Measurements from ENCODE around the gene ZNF17.
"Not testable (repeated sequence)": the region's sequence is repeated elsewhere in the genome, so short reads cannot be mapped to it uniquely, and the experiment has no call there.

The ZNF17 gene

DNA sequence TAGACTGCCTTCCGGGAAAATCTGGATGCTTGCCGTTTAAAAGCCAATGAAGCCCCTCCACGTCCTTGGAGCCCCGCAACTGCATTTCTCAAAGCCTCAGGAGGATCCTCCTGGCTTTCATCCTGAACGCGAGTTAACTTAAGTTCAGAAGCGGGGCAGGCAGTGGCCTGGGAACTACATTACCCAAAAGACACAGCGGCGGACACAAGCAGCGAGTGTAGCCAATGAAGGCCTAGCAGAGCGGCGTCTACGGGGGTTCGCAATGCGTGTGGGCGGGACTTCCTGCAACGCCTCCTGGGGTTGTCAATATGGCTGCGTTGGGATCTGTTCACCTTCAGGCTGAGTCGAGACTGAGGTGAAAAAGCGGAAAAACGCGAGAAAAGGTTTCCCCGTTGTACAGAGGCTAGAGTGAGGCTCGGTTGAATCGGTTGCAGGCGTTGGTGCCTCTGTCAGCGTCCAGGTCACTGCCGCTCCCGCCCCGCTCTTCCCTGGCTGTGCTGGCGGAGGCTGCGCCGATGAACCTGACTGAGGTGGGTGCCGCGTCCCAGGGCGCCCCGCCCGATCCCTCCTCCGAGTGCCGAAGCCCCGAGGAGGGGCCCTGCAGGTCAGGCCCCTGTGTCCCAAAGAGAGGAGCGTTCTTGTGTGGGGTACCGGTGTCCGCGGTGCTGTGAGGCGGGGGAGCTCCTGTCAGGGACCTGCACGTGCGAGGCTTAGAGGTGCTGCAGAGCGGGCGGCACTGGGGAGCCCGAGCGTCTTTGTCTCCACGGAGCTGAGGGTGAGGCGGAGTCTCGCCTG lies at the start of gene ZNF17:
ZNF17 (plus strand) TSS at position 285 of the 795 bp plus-strand sequence. CDS start 2,455 bp downstream, outside the sequence.
- peak; percentile 92 for DNase-seq

DNA sequence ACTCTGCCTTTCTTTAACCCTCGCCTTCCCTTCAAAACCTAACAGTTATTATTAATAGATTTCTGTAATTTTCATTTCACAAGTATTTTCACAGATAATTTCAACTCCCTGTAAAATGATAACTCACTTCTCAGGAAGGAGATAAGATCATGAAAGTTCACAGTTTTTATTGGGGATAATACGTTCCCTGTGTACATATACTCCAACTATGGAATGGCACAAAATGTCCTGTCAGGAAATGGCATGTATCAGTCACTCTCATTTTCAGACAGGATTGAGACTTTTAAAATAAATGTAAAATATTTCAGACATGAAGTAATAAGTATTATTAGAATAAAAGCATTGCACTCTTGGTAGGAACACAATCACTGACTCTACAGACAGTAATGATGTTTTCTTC lies 48.5 kb upstream of the ZNF17 start:
- DNase-seq = no peak

DNA sequence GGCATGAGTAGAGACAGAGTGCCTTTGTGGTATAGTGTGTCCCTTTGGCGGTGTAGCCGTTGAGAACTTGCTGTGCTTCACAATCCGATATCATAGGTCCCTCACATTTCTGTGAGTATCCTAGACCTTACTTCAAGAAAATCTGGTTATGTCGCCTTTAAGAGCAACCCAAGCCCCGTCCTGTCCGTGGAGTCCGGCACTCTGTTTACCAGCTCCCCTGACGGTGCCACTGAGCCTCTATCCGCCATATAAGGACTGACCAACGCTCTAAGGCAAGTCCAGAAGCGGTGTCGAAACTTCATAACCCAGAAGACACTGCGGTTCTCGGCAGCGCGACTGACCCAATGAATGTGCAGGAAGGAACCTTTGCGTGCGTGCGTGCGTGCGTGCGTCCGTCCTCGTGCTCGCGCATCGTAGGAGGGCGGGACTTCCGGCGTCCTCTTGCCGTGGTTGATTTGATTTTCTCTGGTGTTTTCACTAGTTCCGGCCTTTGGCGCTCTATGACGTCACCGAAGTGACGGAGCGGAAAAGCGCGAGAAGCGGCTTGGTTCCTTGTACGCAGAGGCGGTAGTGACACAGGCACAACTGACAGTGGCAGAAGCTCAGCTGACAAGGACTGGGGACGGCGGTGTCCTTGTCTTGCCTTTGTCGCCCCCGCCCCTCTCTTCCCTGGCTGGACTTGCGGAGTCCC lies 47.8 kb upstream of the ZNF17 start, which contains the start of the genes TRAPPC2B and ZNF547:
TRAPPC2B (plus strand) TSS at position 555 of the 691 bp plus-strand sequence. CDS start 1,283 bp downstream, outside the sequence.
ZNF547 (plus strand) TSS at position 555 of the 691 bp plus-strand sequence. CDS start 5,005 bp downstream, outside the sequence.
- DNase-seq = peak; percentile 98

DNA sequence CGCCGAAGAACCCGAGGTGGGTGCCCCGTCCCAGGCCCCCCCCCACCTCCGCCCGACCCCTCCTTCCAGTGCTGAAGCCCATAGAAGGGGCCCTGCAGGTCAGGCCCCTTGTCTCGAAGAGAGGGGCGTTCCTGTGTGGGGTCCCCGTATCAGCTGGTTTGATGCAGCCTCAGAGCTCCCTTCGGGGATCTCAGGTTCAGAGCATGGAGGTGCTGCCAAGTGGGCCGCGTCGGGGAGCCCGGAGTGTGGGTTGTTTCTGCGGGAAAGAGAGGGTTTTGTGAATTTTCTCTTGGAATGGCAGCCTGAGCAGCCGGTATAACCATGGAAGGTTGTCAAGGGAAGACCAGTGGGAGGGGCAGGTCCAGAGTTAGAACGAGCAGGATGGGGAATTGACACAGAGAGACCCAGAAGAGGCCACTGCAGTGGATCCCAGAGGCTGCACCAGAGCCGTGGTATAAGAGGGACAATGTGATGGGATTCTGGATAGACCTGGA lies 47.2 kb upstream of the ZNF17 start:
- no peak for DNase-seq

DNA sequence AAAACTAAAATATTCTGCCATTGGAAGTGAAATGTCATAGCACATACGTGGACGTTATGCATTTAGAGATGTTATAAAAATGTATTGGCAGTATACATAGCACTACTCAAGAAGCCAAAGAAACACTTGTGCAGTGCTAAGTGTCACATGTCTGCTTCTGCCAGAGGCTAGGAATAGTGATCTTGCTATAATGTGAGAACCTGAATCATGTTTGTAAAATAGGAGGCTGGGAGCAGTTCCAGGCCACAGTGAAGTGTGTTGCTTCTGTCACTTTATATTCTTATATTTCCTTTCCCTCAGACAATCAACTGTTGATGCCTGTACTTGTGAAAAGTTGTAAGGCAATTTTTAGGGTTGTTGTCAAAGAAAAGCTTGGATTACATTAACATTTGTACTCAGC lies 44.2 kb upstream of the ZNF17 start:
- DNase-seq = no peak

DNA sequence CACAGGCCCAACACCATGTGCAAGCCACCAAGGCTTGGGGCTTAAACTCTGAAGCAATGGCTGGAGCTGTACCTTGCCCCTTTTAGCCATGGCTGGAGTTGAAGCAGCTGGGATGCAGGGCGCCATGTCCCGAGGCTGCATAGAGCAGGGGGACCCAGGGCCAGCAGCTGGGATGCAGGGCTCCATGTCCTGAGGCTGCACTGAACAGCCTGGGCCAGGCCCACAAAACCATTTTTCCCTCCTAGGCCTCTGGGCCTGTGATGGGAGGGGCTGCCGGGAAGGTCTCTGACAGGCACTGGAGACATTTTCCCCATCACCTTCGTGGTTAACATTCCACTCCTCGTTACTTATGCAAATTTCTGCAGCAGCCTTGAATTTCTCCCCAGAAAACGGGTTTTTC lies 36.8 kb upstream of the ZNF17 start:
- DNase-seq = no peak

DNA sequence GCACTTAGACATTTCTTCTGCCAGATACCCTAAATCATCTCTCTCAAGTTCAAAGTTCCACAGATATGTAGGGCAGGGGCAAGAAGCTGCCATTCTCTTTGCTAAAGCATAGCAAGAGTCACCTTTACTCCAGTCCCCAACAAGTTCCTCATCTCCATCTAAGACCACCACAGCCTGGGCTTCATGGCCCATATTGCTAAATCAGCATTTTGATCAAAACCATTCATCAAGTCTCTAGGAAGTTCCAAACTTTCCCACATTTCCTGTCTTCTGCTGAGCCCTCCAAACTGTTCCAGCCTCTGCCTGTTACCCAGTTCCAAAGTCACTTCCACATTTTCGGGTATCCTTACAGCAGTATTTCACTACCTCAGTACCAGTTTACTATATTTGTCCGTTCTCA lies 36.3 kb upstream of the ZNF17 start:
- not testable (repeated sequence) for DNase-seq

DNA sequence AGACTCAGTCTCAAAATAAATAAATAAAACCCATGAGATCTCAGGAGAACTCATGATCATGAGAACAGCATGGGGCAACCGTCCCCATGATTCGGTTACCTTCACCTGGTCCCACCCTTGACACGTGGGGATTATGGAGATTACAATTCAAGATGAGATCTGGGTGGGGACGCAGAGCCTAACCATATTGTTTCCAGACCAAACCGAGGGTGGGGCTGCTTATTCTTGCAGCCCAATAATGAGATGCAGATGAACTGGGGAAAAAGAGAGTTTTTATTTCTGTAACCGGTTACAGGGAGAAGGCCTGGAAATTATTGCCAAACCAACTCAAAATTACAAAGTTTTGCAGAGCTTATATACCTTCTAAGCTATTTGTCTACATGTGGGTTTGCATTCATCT lies 34.8 kb upstream of the ZNF17 start:
- no peak for DNase-seq

DNA sequence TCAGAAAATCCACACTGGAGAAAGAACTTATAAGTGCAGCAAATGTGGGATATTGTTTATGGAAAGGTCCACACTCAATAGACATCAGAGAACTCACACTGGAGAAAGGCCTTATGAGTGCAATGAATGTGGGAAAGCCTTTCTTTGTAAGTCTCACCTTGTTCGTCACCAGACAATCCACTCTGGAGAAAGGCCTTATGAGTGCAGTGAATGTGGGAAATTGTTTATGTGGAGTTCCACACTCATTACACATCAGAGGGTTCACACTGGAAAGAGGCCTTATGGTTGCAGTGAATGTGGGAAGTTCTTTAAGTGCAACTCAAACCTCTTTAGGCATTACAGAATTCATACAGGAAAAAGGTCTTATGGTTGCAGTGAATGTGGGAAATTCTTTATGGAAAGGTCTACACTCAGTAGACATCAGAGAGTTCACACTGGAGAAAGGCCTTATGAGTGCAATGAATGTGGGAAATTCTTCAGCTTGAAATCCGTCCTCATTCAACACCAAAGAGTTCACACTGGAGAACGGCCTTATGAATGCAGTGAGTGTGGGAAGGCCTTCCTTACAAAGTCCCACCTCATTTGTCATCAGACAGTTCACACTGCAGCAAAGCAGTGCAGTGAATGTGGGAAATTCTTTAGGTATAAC lies 33.3 kb upstream of the ZNF17 start:
- DNase-seq = no peak

DNA sequence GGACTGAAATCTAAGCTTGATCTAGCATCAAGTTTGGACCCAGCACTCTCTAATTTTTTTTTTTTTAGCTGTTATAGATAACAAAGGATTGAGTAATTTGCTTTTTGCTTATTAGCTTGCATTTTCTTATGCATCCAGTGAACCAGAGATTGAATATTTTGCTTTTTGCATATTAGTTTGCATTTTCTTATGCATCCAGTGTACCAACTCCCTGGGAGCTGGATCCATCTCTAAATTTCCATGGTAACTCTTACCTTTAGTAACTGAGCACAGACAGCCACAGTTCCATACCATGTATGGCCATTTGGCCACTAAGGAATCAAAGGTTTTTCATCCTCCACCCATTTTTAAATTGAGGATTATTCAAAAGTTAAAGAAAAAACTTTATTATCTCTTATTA lies 30.0 kb upstream of the ZNF17 start:
- no peak for DNase-seq

DNA sequence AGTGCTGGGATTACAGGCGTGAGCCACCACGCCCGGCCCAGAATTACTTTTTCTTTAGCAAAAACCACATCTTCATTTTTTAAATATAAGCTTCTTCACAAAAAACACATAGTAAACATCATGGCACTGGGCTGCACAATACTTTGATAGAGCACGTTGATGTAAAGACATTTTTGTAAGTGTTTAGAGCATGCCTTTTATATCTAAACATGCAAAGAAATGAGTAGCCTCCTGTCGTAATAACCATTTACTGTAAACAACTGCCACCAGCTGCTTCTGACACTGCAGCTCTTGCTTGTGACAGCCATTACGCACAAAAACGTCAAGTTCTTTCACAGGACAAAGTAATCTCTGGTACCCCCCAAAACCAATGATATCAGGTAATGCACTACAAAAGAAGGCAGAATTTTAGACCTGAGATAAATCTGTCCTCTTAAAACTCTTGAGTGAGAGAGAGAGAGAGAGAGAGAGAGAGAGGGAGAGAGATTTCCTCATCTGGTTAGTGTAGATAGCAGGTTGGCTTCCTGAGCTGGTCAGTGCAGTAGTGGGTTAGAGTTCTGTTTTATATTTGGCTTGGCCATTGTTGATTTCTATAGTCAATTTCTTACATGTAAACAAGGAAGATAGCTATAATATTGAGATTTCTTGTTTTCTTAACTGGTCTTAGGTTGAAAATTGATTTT lies 28.0 kb upstream of the ZNF17 start:
- no peak for DNase-seq

DNA sequence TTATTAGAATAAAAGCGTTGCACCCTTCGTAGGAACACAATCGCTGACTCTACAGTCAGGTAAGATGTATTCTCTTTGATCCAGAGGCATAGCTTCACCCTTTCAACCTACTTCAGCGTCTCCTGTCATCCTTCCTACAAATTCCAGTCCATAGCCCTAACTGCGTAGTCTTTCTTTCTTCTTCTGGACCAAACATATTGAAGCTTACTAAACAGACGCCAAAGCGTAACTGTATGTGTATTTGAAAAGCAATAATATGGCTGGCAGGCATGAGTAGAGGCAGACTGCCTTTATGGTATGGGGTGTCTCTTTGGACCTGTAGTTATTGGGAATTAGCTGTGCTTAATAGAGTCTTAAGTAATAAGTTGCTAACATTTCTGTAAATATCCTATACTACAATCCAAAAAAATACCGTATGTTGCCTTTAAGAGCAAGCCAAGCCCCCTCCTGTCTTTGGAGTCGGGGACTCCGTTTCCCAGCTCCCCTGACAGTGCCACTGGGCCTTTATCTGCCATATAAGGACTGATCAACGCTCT lies 21.7 kb upstream of the ZNF17 start:
- no peak for DNase-seq

DNA sequence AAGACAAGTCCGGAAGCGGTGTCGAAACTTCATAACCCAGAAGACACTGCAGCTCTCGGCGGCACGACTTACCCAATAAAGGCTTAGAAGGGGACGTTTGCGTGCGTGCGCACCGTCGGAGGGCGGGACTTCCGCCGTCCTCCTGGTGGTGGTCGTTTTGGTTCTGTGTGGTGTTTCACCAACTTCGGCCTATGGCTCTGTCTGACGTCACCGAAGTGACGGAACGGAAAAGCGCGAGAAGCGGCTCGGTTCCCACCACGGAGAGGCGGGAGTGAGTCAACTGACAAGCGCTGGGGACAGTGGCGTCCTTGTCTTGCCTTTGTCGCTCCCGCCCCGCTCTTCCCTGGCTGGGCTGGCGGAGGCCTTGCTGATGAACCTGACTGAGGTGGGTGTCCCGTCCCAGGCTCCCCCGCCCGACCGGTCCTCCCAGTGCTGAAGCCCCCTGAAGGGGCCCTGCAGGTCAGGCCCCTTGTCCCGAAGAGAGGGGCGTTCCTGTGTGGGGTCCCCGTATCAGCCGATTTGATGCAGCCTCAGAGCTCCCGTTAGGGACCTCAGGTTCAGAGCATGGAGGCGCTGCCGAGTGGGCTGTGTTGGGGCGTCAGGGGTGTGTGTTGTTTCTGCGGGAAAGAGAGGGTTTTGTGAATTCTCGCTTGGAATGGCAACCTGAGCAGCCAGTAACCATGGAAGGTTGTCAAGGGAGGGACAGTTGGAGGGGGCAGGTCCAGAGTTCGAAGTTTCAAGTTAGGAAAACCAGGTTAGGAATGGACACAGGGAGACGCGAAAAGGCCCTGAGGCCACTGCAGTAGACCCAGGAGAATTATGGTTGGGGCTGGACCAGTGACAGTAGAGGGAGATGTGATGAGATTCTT lies 21.0 kb upstream of the ZNF17 start, which contains the start of gene ZNF548:
ZNF548 (plus strand) TSS at position 125 of the 869 bp plus-strand sequence; CDS start at position 371, 246 bp downstream.
- DNase-seq = peak; percentile 96

DNA sequence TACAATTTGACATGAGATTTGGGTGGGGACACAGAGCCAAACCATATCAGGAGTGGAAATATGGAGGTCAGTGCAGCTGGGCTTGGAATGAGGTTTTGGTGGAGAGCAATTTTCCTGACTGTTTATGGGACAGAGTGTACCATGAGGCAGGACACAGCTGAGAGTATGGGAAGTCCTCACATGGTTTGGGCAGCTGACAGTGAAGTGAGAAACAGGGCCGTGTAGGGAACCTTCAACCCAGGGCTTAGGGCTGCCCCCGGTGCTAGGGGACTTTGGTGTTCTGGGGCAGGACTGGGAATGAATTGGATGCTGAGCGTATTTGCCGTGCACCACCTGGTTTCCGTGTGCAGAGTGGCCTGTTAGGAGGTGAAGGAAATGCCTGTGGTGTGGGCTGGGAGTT lies 15.3 kb upstream of the ZNF17 start:
- no peak for DNase-seq

DNA sequence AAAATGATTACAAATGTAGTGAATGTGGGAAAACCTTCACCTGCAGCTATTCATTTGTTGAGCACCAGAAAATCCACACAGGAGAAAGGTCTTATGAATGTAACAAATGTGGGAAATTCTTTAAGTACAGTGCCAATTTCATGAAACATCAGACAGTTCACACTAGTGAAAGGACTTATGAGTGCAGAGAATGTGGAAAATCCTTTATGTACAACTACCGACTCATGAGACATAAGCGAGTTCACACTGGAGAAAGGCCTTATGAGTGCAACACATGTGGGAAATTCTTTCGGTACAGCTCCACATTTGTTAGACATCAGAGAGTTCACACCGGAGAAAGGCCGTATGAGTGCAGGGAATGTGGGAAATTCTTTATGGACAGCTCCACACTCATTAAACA lies 12.1 kb upstream of the ZNF17 start:
- DNase-seq = no peak

DNA sequence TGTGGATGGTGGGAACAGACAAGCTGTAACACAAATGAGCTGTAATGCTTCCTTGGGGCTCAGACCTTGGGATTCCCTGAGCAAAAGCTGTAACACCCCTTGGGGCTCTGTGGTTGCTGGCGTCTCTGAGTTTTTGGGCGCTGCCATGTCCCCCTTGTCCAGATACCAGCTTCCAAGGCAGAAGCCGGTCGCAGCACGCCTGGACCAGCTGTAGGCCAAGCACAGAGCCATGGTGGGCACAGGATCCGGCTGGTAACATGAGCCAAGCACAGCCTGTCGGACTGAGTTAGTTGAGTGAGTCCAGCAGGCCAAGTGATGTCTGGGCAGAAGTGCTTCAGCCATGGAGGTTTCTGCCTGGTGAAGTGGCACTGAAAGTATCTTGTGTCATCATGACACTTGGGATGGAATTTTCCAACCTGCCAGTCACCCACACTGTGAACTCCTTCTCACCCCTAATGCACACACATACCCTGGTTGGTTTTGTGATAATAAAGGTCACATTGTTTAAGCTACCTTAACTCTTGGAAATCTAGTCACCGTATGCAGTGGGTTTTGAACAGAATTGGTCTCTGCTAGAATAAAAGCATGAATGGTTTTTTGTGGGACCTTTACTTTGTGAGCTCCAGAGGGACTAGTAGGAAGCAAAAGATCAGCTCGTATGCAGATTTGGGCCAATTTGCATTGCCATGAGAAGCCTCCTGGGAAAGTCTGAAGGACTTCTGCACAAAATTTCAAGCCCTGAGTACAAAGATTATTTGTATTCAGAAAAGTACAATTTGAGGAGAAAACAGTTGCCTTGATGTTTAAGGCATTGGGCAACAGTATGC lies 7.0 kb upstream of the ZNF17 start:
- DNase-seq = no peak

DNA sequence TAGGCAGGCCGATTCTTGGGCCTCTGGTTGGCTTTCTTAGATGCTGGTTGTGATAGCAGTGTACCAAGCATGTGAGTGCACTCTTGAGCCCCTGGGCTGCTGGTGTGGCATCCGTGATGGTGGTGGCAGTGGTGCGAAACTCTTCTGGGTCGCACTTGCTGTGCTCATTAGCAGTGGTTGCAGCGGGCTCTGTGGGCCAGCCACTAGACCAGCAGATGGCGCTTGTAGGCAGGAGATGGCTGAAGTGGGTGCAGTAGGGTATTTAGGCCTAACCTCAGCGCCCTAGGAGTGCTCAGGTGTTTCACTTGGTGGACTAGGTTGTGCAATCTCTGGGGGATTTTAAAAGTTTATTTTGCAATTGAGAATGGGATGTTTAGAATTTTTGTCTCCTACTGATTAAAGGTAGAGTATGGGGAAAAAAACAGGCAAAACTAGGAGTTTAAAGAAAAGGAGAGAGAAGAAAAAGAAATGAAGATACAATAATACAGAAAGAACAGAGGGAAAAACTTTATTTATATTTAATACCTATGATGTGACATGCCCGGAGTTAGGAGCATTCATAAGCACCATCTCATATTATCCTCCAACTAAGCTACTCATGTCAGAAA lies 4.3 kb upstream of the ZNF17 start:
- peak; percentile 68 for DNase-seq

DNA sequence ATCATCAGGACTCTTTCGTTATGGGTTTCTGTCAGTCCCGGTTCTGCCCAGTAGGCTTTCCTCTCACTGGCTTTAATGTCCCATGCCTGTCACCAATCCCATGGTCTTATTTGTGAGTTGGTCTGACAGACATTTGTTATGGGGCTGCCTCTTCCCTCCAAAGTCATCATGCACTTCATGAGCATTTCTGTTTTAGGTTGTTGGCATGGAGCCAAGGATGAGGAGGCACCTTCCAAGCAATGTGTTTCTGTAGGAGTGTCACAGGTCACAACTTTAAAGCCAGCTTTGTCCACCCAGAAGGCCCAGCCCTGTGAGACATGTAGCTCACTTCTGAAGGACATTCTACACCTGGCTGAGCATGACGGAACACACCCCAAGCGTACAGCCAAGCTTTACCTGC lies 8.5 kb downstream of the ZNF17 start:
- no peak for DNase-seq

DNA sequence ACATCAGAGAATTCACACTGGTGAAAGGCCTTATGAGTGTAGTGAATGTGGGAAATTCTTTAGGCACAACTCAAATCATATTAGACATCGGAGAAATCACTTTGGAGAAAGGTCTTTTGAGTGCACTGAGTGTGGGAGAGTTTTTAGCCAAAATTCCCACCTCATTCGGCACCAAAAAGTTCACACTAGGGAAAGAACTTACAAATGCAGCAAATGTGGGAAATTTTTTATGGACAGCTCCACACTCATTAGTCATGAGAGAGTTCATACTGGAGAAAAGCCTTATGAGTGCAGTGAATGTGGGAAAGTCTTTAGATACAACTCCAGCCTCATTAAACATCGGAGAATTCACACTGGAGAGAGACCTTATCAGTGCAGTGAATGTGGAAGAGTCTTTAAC lies 10.1 kb downstream of the ZNF17 start:
- no peak for DNase-seq
